NCI-H2029 (cell line): Measurements from ENCODE around the gene CAMK2D.

Experiments used
- DNase-seq: peaks from one replicate; lab custom pipeline; 2025; lab: John Stamatoyannopoulos, UW

Gene CAMK2D

GRCh38 chr4:113564493-113564892, 197.0 kb downstream of the CAMK2D start:
- no peak for DNase-seq

- no peak for DNase-seq
Measured at GRCh38 chr4:113563691-113564378, 197.7 kb downstream of the CAMK2D start.

- DNase-seq = no peak
Measured at GRCh38 chr4:113561758-113562157, 199.8 kb downstream of the CAMK2D start.

- no peak for DNase-seq
Measured at GRCh38 chr4:113561092-113561491, 200.4 kb downstream of the CAMK2D start.

- no peak for DNase-seq
Measured at GRCh38 chr4:113560579-113560978, 201.0 kb downstream of the CAMK2D start.

GRCh38 chr4:113559947-113560346, 201.6 kb downstream of the CAMK2D start:
- no peak for DNase-seq

GRCh38 chr4:113556382-113557134, 205.0 kb downstream of the CAMK2D start:
- DNase-seq = no peak

- DNase-seq = no peak
Measured at GRCh38 chr4:113555868-113556267, 205.7 kb downstream of the CAMK2D start.

- DNase-seq = no peak
Measured at GRCh38 chr4:113553082-113553481, 208.5 kb downstream of the CAMK2D start.

GRCh38 chr4:113550510-113550909, 211.0 kb downstream of the CAMK2D start:
- no peak for DNase-seq

GRCh38 chr4:113548303-113548702, 213.2 kb downstream of the CAMK2D start:
- DNase-seq = no peak

GRCh38 chr4:113547487-113548042, 214.0 kb downstream of the CAMK2D start:
- DNase-seq = peak; percentile 83

- DNase-seq = no peak
Measured at GRCh38 chr4:113541933-113542332, 219.6 kb downstream of the CAMK2D start.

GRCh38 chr4:113540859-113541258, 220.7 kb downstream of the CAMK2D start:
- no peak for DNase-seq

GRCh38 chr4:113539408-113539807, 222.1 kb downstream of the CAMK2D start:
- no peak for DNase-seq

- no peak for DNase-seq
Measured at GRCh38 chr4:113537628-113538027, 223.9 kb downstream of the CAMK2D start.

GRCh38 chr4:113537203-113537602, 224.3 kb downstream of the CAMK2D start:
- no peak for DNase-seq

GRCh38 chr4:113534711-113535110, 226.8 kb downstream of the CAMK2D start:
- DNase-seq = no peak

- no peak for DNase-seq
Measured at GRCh38 chr4:113531572-113531971, 230.0 kb downstream of the CAMK2D start.

GRCh38 chr4:113528395-113528794, 233.1 kb downstream of the CAMK2D start:
- no peak for DNase-seq

GRCh38 chr4:113525521-113525920, 236.0 kb downstream of the CAMK2D start:
- DNase-seq = no peak

GRCh38 chr4:113524505-113525186, 236.9 kb downstream of the CAMK2D start:
- no peak for DNase-seq

- no peak for DNase-seq
Measured at GRCh38 chr4:113524096-113524495, 237.4 kb downstream of the CAMK2D start.
